ENCODE measurements around the gene OTOG. TPM values are rescaled to one million over a fixed set of nuclear protein-coding genes. Genes with fewer than 3 reads are reported as not detected.

Gene OTOG
- total RNA-seq, 1 experiment from 2014 or later = 0.35 TPM

DNA sequence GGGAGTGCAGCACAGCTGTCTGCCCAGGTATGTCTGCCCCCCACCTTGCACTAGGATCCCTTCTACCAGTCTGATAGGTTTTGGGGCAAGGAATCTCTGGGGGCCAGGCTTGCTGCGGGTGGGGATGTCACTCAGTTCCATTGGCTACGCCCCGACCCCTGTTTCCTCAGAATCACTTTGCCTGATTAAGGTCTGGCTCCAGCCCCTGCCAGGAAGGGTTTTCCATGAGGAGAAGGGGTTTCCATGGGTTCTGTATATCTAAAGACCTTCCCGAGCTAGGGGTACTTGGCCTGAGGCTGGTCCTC lies 14.0 kb downstream of the OTOG start:
- no peaks in the 10 kb centered on the region for H3K36me3 Mint-ChIP-seq (ENCODE audit: insufficient read depth in 1 of 3, low read depth in 3 of 3)

More for the DNA sequence above, 14.0 kb downstream of the OTOG start:
- Mint-ChIP-seq H3K9me3 (no peaks in the 10 kb centered on the region), H3K4me1 (peaks cover 0 to 3% of the 10 kb centered on the region in 2 experiments; a peak in 1 of 4 replicates), H3K4me3 (no peak overlapping the region), H3K27me3 (ENCODE audit: low read depth) (peaks cover 15% of the 10 kb centered on the region), H3K27ac (no peak overlapping the region)
- H4K20me1 ChIP-seq (ENCODE audit: control insufficient read depth, insufficient read depth, insufficient read length) = no peaks in the 10 kb centered on the region
- WGBS (ENCODE audit: extremely low coverage, insufficient read length, low lambda C conversion rate) = no CpG with 5 or more reads among the region's 4 CpGs
- no peaks in the 10 kb centered on the region for H3K27me3 ChIP-seq (ENCODE audit: insufficient read depth, low read length)
- H3K23ac ChIP-seq (ENCODE audit: insufficient read length, low read depth, low read length) = no peak overlapping the region
- no peaks in the 10 kb centered on the region for H3K23me2 ChIP-seq (ENCODE audit: insufficient read length, low read depth, low read length, poor library complexity, severe bottlenecking)
- no peak overlapping the region for H3K27ac ChIP-seq (ENCODE audit: insufficient read length, low read depth, low read length)
- no peak overlapping the region for H2BK12ac ChIP-seq (ENCODE audit: insufficient read length, low read depth, low read length)
- TF ChIP-seq, protein P1, sequence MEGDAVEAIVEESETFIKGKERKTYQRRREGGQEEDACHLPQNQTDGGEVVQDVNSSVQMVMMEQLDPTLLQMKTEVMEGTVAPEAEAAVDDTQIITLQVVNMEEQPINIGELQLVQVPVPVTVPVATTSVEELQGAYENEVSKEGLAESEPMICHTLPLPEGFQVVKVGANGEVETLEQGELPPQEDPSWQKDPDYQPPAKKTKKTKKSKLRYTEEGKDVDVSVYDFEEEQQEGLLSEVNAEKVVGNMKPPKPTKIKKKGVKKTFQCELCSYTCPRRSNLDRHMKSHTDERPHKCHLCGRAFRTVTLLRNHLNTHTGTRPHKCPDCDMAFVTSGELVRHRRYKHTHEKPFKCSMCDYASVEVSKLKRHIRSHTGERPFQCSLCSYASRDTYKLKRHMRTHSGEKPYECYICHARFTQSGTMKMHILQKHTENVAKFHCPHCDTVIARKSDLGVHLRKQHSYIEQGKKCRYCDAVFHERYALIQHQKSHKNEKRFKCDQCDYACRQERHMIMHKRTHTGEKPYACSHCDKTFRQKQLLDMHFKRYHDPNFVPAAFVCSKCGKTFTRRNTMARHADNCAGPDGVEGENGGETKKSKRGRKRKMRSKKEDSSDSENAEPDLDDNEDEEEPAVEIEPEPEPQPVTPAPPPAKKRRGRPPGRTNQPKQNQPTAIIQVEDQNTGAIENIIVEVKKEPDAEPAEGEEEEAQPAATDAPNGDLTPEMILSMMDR (conservative IDR thresholded peaks at IDR 0.05) = no peak
- no peak overlapping the region for H4K8ac ChIP-seq (replicated peaks; ENCODE audit: insufficient read length, low read depth, low read length)
- no peak overlapping the region for H3K18ac ChIP-seq (ENCODE audit: insufficient read length, low read depth, low read length)
- no peak overlapping the region for H2AFZ ChIP-seq (ENCODE audit: low read length)
- H3K4ac ChIP-seq (ENCODE audit: low read depth, low read length) = no peak overlapping the region
- no peak overlapping the region for H3K4me2 ChIP-seq (ENCODE audit: insufficient read depth, insufficient read length, low read length)
- H2AK5ac ChIP-seq (ENCODE audit: insufficient read length, low read length) = no peak overlapping the region
- H3K79me2 ChIP-seq (ENCODE audit: insufficient read depth, low read length) = no peaks in the 10 kb centered on the region
- no peaks in the 10 kb centered on the region for H3K79me1 ChIP-seq (ENCODE audit: insufficient read depth, low read depth, low read length, poor library complexity, severe bottlenecking)
- H3T11ph ChIP-seq (ENCODE audit: low read length) = no peak overlapping the region
- no peak overlapping the region; the same call in 1 of the 2 replicates for H3K14ac ChIP-seq (ENCODE audit: insufficient read depth, low read length)
- H2BK20ac ChIP-seq (ENCODE audit: low read depth, low read length, poor library complexity, severe bottlenecking) = no peak overlapping the region
- H4K91ac ChIP-seq (ENCODE audit: insufficient read length, low read depth, low read length) = no peak overlapping the region
- H3K9me3 ChIP-seq (ENCODE audit: control insufficient read depth, low read depth, low read length) = no peaks in the 10 kb centered on the region
- no peak overlapping the region for H4K5ac ChIP-seq (ENCODE audit: insufficient read length, low read depth, low read length)
- H2BK15ac ChIP-seq (ENCODE audit: low read depth, low read length) = no peak overlapping the region
- H2BK120ac ChIP-seq (ENCODE audit: low read depth, low read length, poor library complexity, severe bottlenecking) = no peak overlapping the region
- no peak overlapping the region for H3K56ac ChIP-seq (ENCODE audit: insufficient read length, low read depth, low read length)
- no peak for DNase-seq
- no peak overlapping the region for H3K9ac ChIP-seq (ENCODE audit: extremely low read depth, insufficient read length, low read length)
- H3K4me1 ChIP-seq (ENCODE audit: insufficient read depth, low read length) = no peaks in the 10 kb centered on the region
- H2BK5ac ChIP-seq (ENCODE audit: insufficient read length, low read length) = no peak overlapping the region
